SK-N-SH treated with all-trans-retinoic acid at 6 μM for 48 hours (cell line): ENCODE data around the gene AFDN.

Experiments used
- ATAC-seq: fragments of 200-7000 bp; cut with Tn5 transposase; 3 replicates; pipeline ENCODE4 v1.9.1; 2020; ENCODE audit warnings: mild to moderate bottlenecking, moderate library complexity
- ARNTL ChIP-seq: fragments of 450-650 bp; formaldehyde crosslinking; IDR thresholded peaks from 2 replicates; pipeline ENCODE4 v1.5.0; 2020; ENCODE audit warnings: low read depth, mild to moderate bottlenecking, moderate library complexity, borderline replicate concordance
- BACH2 ChIP-seq: fragments of 250-450 bp; sonication (Bioruptor Pico); IDR thresholded peaks from 2 replicates; pipeline ENCODE4 v1.9.0; 2021; ENCODE audit warnings: mild to moderate bottlenecking, borderline replicate concordance
- CSDC2 ChIP-seq: fragments of 250-450 bp; sonication (Bioruptor Pico); IDR thresholded peaks from 2 replicates; pipeline ENCODE4 v1.5.0; 2020; ENCODE audit warnings: mild to moderate bottlenecking, moderate library complexity
- ESRRG ChIP-seq: fragments of 250-450 bp; sonication (Bioruptor Pico); IDR thresholded peaks from 2 replicates; pipeline ENCODE4 v1.6.1; 2021; ENCODE audit warnings: mild to moderate bottlenecking
- GLIS3 ChIP-seq: fragments of 250-450 bp; sonication (Bioruptor Pico); IDR thresholded peaks from 2 replicates; pipeline ENCODE4 v1.5.0; 2020; ENCODE audit warnings: mild to moderate bottlenecking, moderate library complexity
- ISL1 ChIP-seq: fragments of 250-450 bp; sonication (Bioruptor Pico); IDR thresholded peaks from 2 replicates; pipeline ENCODE4 v2.1.2; 2022; ENCODE audit warnings: mild to moderate bottlenecking, moderate library complexity
- OSR1 ChIP-seq: fragments of 250-450 bp; sonication (Bioruptor Pico); IDR thresholded peaks from 2 replicates; pipeline ENCODE4 v1.8.0; 2022; ENCODE audit warnings: moderate library complexity, mild to moderate bottlenecking, inconsistent platforms
- PPARA ChIP-seq: fragments of 250-450 bp; sonication (Bioruptor Pico); IDR thresholded peaks from 2 replicates; pipeline ENCODE4 v1.5.0; 2020; ENCODE audit warnings: mild to moderate bottlenecking, borderline replicate concordance
- RARB ChIP-seq: fragments of 250-450 bp; sonication (Bioruptor Pico); IDR thresholded peaks from 2 replicates; pipeline ENCODE4 v1.8.0; 2021; ENCODE audit warnings: mild to moderate bottlenecking, moderate library complexity
- SNAI2 ChIP-seq: fragments of 250-450 bp; sonication (Bioruptor Pico); IDR thresholded peaks from 2 replicates; pipeline ENCODE4 v1.5.0; 2020; ENCODE audit warnings: mild to moderate bottlenecking, moderate library complexity
- TCF4 ChIP-seq: fragments of 250-450 bp; sonication (Bioruptor Pico); IDR thresholded peaks from 2 replicates; pipeline ENCODE4 v1.8.0; 2021; ENCODE audit warnings: mild to moderate bottlenecking, moderate library complexity, borderline replicate concordance
- TOX ChIP-seq: fragments of 250-450 bp; sonication (Bioruptor Pico); IDR thresholded peaks from 2 replicates; pipeline ENCODE4 v1.8.0; 2021; ENCODE audit warnings: mild to moderate bottlenecking, moderate library complexity, borderline replicate concordance
- ZC3H10 ChIP-seq: fragments of 250-450 bp; sonication (Bioruptor Pico); IDR thresholded peaks from 2 replicates; pipeline ENCODE4 v1.5.1; 2021; ENCODE audit warnings: mild to moderate bottlenecking, moderate library complexity
- ZFP3 ChIP-seq: fragments of 250-450 bp; sonication (Bioruptor Pico); IDR thresholded peaks from 2 replicates; pipeline ENCODE4 v1.5.0; 2020; ENCODE audit warnings: mild to moderate bottlenecking, moderate library complexity
- ZFP30 ChIP-seq: fragments of 450-650 bp; formaldehyde crosslinking; IDR thresholded peaks from 2 replicates; pipeline ENCODE4 v1.5.0; 2022; ENCODE audit warnings: mild to moderate bottlenecking, moderate library complexity
- ZNF565 ChIP-seq: fragments of 450-650 bp; formaldehyde crosslinking; conservative IDR thresholded peaks from 2 replicates; pipeline ENCODE4 v1.5.0; 2020; ENCODE audit warnings: low read depth, mild to moderate bottlenecking, moderate library complexity
- ZNF70 ChIP-seq: fragments of 450-650 bp; formaldehyde crosslinking; IDR thresholded peaks from 2 replicates; pipeline ENCODE4 v1.5.0; 2020; ENCODE audit warnings: mild to moderate bottlenecking, moderate library complexity
- ZNF8 ChIP-seq: fragments of 450-650 bp; formaldehyde crosslinking; IDR thresholded peaks from 2 replicates; pipeline ENCODE4 v1.5.0; 2020; ENCODE audit warnings: mild to moderate bottlenecking, moderate library complexity
- TF ChIP-seq, protein P1 (sequence below): fragments of 250-450 bp; sonication (Bioruptor Pico); IDR thresholded peaks from 2 replicates; pipeline ENCODE4 v1.5.1; 2020; ENCODE audit warnings: low read depth, mild to moderate bottlenecking, moderate library complexity
- TF ChIP-seq, protein P2 (sequence below): fragments of 250-450 bp; sonication (Bioruptor Pico); IDR thresholded peaks from 2 replicates; pipeline ENCODE4 v1.8.0; 2021; ENCODE audit warnings: low read depth, mild to moderate bottlenecking, moderate library complexity, borderline replicate concordance
- TF ChIP-seq, protein P3 (sequence below): fragments of 250-450 bp; sonication (Bioruptor Pico); IDR thresholded peaks from 2 replicates; pipeline ENCODE4 v1.5.1; 2021; ENCODE audit warnings: mild to moderate bottlenecking, moderate library complexity
- TF ChIP-seq, protein P4 (sequence below): fragments of 250-450 bp; sonication (Bioruptor Pico); IDR thresholded peaks from 2 replicates; pipeline ENCODE4 v1.5.0; 2020; ENCODE audit warnings: mild to moderate bottlenecking, moderate library complexity
- TF ChIP-seq, protein P5 (sequence below): fragments of 250-450 bp; sonication (Bioruptor Pico); IDR thresholded peaks from 2 replicates; pipeline ENCODE4 v1.8.0; 2020; ENCODE audit warnings: mild to moderate bottlenecking, moderate library complexity, borderline replicate concordance

Gene AFDN

DNA sequence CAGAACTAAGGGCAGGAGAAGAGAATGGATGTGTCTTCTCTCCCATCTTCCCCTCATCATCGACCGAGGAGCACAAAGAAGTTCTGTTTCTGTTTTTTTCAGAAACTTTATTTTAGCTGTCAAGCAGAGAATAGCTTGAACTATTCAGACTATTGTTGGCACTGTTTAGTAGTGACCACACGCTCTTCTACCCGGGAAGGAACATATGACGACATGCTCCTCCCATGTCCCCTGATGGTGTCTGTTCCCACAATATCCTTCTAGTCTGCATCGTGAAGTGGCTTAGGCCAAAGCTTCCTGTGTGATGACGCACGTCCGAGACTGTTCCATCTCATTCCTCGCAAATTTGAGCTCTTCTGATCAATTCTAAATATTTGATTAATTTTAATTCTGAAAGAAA is 143.5 kb downstream of the AFDN start:
- no peak for TF ChIP-seq SNAI2
- no peak for TF ChIP-seq ZNF8 (CRISPR knock-in tag)
- TF ChIP-seq ZNF565 = no peak
- TF ChIP-seq GLIS3 (CRISPR knock-in tag) = no peak
- TF ChIP-seq ZC3H10 (CRISPR knock-in tag) = no peak
- TF ChIP-seq, protein P1, sequence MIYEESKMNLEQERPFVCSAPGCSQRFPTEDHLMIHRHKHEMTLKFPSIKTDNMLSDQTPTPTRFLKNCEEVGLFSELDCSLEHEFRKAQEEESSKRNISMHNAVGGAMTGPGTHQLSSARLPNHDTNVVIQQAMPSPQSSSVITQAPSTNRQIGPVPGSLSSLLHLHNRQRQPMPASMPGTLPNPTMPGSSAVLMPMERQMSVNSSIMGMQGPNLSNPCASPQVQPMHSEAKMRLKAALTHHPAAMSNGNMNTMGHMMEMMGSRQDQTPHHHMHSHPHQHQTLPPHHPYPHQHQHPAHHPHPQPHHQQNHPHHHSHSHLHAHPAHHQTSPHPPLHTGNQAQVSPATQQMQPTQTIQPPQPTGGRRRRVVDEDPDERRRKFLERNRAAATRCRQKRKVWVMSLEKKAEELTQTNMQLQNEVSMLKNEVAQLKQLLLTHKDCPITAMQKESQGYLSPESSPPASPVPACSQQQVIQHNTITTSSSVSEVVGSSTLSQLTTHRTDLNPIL (CRISPR knock-in tag) = no peak
- TF ChIP-seq PPARA (CRISPR knock-in tag) = no peak
- TF ChIP-seq TOX (CRISPR knock-in tag) = no peak
- no peak for TF ChIP-seq ZFP30 (CRISPR knock-in tag)
- TF ChIP-seq, protein P2, sequence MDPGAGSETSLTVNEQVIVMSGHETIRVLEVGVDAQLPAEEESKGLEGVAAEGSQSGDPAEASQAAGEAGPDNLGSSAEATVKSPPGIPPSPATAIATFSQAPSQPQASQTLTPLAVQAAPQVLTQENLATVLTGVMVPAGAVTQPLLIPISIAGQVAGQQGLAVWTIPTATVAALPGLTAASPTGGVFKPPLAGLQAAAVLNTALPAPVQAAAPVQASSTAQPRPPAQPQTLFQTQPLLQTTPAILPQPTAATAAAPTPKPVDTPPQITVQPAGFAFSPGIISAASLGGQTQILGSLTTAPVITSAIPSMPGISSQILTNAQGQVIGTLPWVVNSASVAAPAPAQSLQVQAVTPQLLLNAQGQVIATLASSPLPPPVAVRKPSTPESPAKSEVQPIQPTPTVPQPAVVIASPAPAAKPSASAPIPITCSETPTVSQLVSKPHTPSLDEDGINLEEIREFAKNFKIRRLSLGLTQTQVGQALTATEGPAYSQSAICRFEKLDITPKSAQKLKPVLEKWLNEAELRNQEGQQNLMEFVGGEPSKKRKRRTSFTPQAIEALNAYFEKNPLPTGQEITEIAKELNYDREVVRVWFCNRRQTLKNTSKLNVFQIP = no peak
- no peak for TF ChIP-seq TCF4 (CRISPR knock-in tag)
- TF ChIP-seq BACH2 (CRISPR knock-in tag) = no peak
- TF ChIP-seq, protein P3, sequence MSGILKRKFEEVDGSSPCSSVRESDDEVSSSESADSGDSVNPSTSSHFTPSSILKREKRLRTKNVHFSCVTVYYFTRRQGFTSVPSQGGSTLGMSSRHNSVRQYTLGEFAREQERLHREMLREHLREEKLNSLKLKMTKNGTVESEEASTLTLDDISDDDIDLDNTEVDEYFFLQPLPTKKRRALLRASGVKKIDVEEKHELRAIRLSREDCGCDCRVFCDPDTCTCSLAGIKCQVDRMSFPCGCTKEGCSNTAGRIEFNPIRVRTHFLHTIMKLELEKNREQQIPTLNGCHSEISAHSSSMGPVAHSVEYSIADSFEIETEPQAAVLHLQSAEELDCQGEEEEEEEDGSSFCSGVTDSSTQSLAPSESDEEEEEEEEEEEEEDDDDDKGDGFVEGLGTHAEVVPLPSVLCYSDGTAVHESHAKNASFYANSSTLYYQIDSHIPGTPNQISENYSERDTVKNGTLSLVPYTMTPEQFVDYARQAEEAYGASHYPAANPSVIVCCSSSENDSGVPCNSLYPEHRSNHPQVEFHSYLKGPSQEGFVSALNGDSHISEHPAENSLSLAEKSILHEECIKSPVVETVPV = no peak
- TF ChIP-seq, protein P4, sequence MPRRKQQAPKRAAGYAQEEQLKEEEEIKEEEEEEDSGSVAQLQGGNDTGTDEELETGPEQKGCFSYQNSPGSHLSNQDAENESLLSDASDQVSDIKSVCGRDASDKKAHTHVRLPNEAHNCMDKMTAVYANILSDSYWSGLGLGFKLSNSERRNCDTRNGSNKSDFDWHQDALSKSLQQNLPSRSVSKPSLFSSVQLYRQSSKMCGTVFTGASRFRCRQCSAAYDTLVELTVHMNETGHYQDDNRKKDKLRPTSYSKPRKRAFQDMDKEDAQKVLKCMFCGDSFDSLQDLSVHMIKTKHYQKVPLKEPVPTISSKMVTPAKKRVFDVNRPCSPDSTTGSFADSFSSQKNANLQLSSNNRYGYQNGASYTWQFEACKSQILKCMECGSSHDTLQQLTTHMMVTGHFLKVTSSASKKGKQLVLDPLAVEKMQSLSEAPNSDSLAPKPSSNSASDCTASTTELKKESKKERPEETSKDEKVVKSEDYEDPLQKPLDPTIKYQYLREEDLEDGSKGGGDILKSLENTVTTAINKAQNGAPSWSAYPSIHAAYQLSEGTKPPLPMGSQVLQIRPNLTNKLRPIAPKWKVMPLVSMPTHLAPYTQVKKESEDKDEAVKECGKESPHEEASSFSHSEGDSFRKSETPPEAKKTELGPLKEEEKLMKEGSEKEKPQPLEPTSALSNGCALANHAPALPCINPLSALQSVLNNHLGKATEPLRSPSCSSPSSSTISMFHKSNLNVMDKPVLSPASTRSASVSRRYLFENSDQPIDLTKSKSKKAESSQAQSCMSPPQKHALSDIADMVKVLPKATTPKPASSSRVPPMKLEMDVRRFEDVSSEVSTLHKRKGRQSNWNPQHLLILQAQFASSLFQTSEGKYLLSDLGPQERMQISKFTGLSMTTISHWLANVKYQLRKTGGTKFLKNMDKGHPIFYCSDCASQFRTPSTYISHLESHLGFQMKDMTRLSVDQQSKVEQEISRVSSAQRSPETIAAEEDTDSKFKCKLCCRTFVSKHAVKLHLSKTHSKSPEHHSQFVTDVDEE (CRISPR knock-in tag) = no peak
- no peak for TF ChIP-seq ESRRG (CRISPR knock-in tag)
- TF ChIP-seq RARB (CRISPR knock-in tag) = no peak
- TF ChIP-seq CSDC2 (CRISPR knock-in tag) = no peak
- no peak for TF ChIP-seq OSR1
- TF ChIP-seq, protein P5, sequence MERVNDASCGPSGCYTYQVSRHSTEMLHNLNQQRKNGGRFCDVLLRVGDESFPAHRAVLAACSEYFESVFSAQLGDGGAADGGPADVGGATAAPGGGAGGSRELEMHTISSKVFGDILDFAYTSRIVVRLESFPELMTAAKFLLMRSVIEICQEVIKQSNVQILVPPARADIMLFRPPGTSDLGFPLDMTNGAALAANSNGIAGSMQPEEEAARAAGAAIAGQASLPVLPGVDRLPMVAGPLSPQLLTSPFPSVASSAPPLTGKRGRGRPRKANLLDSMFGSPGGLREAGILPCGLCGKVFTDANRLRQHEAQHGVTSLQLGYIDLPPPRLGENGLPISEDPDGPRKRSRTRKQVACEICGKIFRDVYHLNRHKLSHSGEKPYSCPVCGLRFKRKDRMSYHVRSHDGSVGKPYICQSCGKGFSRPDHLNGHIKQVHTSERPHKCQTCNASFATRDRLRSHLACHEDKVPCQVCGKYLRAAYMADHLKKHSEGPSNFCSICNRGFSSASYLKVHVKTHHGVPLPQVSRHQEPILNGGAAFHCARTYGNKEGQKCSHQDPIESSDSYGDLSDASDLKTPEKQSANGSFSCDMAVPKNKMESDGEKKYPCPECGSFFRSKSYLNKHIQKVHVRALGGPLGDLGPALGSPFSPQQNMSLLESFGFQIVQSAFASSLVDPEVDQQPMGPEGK (CRISPR knock-in tag) = no peak
- no peak for TF ChIP-seq ARNTL
- ATAC-seq = no peak

DNA sequence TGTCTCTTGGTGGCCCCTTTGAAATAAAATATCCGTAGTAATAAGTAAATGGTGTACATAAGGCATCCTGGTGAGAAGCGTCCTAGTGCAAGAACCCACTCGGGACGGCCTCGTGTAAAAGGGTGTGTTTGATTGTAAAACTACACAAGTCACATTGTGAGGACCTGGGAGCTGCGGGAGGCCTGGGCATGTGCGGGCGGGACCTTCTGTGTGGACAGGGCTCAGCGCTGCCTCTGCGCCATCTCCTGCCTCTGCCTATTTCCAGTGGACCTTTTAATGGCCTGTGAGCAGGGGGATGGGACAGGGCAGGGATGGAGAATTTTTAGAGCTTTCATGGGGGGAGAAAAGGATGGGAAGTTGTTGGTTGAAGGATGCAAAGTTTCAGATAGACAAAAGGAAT is 145.5 kb downstream of the AFDN start:
- TF ChIP-seq, protein P1 (CRISPR knock-in tag) = no peak
- TF ChIP-seq ZFP3 (CRISPR knock-in tag) (no peak), BACH2 (CRISPR knock-in tag) (no peak), ESRRG (CRISPR knock-in tag) (no peak), ZNF8 (CRISPR knock-in tag) (no peak), GLIS3 (CRISPR knock-in tag) (no peak), PPARA (CRISPR knock-in tag) (no peak), ZNF565 (no peak), RARB (CRISPR knock-in tag) (no peak), SNAI2 (no peak), ZNF70 (CRISPR knock-in tag) (no peak), TCF4 (CRISPR knock-in tag) (no peak), ZFP30 (CRISPR knock-in tag) (no peak), TOX (CRISPR knock-in tag) (no peak), ISL1 (no peak)
- no peak for ATAC-seq
